HG02588 (cell line): ENCODE results near the gene CCL20.
"Not testable (repeated sequence)": the region's sequence is repeated elsewhere in the genome, so short reads cannot be mapped to it uniquely, and the experiment has no call there.

Experiments
- ATAC-seq: cut with Tn5 transposase; IDR thresholded peaks from one replicate; pipeline ENCODE4 v1.9.1; 2021; ENCODE audit warnings: mild to moderate bottlenecking, moderate library complexity; ENCODE audit not compliant: unreplicated experiment

CCL20 gene

DNA sequence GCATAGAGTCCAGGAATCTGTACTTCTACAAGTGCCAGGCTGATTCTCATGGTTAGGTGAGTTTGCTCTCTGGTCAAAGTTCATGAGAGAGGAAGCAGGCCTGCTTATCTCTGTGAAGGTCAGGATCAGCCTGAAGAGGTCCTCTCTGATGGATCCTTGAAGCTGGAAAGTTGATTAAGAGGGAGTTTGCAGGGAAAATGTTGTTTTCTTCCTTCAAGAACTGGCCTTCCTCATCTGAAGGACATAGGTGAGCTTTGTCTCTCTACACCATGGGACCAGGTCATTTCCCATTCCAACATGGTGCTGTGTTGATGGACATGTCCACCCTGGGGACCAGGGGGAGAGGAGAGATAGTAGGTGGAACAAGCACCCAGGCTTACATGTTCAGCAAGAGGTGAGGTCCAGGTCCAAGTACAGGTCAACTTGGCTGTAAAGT is 14.9 kb downstream of the CCL20 start:
- no peak for ATAC-seq

DNA sequence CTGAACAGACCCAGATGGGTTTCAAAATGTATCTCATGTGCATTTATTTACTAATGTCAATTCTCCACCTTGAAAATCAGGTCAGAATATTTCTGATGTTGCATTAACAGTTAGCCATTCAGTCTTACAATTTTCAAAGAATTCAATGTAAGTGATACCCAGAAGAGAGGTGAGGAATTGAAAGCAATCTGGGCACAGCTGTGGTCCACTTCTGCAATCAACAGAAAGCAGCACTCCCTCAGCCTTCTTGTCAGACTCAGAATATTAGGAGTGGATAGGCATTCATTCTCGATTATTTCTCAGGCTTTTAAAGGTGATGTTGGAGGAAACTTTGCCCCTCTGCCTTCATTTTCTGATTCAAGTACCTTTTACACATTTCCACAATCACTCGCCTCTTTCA is 15.7 kb downstream of the CCL20 start:
- ATAC-seq = no peak

DNA sequence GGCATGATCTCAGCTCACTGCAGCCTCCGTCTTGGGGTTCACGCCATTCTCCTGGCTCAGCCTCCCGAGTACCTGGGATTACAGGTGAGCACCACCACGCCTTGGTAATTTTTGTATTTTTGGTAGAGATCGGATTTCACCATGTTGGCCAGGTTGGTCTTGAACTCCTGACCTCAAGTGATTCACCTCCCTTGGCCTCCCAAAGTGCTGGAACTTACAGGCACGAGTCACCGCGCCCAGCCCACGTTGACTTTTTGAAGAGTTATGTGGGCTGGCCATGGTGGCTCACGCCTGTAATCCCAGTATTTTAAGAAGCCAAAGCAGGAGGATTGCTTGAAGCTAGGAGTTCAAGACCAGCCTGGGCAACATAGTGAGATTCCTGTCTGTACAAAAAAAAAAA is 20.8 kb downstream of the CCL20 start:
- no peak for ATAC-seq

DNA sequence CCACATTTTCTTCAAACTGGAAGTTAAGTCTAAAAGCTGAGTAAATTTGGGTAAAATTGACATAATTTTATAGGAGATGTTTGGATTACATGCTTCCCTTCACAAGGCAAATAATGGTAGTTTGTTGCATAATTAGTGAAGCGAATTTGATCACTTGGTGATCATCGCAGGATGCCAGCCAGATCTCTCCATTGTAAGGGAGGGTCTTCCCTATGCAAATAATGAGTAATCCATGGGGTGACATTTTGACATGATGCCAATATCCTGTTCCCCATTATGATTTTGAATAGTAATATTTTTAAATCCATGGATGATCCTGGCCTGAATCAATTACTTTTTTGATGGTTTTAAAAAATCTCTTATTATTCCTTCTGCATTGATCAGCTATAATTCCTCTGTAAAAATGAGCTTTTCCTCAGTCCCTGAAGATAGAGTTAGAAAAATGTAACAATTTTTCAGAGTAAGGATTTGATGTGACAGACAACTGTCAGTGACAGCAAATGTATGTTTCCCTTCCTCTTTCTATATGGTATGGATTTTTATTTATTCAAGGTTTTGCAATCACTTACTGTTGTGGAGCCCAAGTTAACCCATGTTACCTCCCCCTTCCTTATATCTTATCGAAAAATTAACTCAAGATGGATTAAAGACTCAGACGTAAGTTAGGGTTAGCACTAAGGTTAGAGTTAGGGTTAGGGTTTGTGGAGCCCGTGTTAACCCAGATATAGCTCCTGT is 21.4 kb downstream of the CCL20 start:
- ATAC-seq = no peak

DNA sequence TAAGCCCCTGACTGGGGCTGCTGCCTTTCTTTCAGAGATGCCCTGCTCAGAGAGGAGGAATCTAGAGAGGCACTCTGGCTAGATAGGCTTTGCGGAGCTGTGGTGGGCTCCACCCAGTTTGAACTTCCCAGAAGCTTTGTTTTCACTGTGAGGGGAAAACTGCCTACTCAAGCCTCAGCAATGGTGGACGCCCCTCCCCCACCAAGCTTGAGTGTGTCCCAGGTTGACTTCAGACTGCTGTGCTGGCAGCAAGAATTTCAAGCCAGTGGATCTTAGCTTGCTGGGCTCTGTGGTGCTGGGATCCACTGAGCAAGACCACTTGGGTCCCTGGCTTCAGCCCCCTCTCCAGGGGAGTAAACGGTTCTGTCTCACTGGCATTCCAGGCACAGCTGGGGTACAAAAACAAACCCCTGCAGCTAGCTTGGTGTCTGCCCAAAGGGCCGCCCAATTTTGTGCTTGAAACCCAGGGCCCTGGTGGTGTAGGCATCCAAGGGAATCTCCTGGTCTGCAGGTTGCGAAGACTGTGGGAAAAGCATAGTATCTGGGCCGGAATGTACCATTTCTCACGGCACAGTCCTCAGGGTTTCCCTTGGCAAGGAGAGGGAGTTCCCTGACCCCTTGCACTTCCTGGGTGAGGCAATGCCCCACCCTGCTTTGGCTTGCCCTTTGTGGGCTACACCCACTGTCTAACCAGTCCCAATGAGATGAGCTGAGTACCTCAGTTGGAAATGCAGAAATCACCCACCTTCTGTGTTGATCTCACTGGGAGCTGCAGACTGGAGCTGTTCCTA is 25.9 kb downstream of the CCL20 start:
- ATAC-seq = not testable (repeated sequence)

DNA sequence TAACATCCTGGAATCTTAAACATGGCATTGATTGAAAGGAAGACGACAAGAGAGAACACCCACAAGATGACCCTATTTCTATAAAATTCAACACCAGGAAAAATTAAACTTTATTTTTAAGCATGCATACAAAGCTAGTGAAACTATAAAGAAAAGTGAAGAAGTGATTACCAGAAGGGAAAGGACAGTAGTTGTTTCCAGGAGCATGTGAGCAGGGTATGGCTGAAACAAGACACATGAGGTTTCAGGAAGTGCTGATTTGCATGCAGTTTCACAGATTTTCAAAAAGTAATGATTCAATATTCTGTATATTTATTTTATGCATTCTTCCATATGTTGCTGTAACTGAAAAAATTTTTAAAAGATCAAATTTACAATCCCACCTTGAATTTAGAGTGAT is 33.2 kb downstream of the CCL20 start:
- no peak for ATAC-seq

DNA sequence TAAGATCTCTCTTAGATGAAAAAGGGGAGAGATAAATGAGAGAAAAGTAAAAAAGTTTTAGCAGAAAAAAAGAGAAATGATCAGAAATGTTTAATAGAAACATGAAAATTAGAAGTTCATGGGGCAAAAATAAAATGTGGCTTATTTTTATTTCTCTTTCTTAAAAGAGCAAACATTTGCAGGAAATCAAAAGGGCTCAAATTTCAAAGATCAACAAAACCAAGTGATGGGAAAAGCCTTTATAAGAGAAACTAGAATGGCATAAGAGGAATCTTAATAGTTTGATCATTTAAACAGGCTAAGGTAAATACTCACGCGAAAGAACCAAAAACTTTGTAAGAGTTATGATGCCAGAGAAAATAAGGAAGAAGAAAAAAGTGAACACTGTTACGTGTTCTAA is 34.5 kb downstream of the CCL20 start:
- no peak for ATAC-seq

DNA sequence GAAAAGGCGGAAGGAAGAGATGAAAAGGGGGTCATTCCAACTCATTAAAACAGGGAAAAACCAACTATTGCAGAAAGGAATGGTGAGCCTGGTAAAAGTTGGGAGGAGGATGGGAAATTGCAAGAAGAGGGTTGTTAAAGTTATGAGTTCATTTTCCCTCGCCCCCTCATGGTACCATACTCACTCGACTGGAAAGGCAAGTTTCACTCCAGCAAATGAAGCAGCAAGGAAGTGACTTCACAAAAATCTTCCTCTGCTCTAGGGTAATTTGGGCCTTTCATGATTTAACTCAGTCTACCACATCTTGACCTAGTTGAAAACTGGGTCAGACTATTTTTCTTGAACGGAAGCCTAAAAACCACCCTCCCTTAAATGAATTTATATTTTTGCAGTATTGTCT is 34.9 kb downstream of the CCL20 start:
- no peak for ATAC-seq

DNA sequence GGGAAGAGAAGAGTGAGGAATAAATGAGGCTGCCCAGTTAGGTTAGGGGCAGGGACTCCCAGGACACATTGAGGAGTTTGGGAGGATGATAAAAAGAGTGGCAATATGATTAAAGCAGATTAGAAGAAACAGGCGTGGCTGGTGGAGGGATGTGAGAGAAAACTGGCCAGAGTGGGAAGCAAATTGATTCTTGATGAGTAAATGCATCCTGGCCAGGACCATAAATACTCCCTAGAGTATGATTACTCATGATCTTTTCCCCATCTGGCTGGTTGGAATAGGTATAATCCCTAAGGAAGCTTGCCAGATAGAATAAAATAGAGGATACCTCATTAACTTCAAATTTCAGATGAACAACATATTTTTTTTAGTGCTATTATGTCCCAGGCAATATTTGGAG is 36.3 kb downstream of the CCL20 start:
- ATAC-seq = no peak

DNA sequence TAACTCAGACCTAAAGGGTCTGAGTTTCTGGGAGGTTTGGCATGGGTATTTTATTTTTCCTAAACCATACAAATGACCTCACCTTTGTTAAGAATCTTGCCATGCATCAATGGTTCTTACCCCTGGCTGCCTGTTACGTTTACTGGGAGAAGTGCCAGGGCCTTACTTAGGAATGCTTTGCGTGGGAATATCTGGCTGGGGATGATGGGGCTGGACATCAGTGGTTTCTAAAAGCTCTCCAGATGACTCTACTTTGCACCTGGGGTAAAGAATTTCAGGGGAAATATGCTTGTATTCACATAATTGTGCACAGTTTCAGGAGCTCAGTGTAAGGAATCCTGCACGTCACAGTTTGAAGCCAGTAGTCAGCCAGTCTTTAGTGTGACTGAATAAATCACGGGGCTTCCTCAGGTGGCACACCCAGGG is 39.6 kb downstream of the CCL20 start:
- no peak for ATAC-seq

DNA sequence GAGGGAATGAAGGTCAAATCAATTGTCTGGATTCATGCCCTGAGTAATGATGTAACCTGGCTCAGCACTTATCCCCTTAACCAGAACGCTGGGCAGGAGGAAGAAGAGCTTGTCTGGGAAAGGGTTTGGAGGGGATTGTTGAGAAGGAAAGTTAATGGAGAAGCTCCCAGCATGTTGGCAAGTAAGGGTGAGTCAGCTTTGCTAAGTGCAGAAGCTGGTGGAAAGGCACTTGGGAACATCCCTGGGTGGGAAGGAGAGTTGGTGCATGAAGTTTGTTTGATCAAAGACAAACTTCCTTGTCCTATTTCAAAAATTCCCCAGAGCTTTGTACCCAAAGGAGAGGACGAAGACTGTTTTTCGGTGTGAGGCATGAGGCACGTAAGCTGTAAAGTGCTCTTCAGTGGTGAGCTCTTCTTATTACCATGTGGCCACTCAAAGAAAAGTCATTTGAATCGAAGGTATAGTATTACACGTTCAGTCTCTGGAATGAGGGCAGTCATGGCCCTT is 40.2 kb downstream of the CCL20 start:
- ATAC-seq = no peak

DNA sequence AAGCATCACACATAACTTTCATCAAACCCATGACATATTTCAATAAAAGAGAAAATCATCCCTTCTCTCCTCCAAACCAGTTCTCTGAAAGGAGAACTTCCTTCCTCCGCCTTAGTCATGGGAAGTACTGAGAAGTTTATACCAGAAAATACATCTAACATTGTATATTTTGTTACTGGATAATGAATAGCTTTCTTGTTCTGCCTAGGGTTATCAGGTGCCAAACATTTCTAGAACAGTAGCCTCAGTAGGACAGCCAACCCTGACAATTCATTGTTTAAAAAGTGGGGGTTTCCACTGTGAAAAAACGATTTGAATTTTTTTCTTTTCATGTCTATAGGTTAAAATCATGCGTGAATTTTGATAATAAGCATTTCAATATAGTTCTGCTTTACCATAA is 41.8 kb downstream of the CCL20 start:
- no peak for ATAC-seq

DNA sequence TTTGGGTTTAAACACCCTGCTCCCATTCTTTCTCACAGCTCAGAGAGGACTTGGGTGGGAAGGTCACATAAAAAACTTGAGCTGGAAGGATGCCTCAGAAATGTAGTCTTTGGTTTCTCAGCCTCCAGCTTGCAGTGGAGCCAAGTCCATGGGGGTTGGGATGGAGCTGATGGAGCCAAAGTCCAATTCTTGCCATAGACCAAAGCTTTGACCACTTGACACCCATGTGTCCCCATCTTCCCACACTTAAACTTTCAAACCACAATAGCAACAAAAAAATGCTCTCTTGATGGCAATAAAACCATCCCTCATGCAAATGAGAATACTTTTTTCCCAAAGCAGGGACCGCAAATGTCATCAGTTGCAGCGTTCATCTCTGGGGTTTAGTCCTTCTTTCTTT is 43.1 kb downstream of the CCL20 start:
- no peak for ATAC-seq

DNA sequence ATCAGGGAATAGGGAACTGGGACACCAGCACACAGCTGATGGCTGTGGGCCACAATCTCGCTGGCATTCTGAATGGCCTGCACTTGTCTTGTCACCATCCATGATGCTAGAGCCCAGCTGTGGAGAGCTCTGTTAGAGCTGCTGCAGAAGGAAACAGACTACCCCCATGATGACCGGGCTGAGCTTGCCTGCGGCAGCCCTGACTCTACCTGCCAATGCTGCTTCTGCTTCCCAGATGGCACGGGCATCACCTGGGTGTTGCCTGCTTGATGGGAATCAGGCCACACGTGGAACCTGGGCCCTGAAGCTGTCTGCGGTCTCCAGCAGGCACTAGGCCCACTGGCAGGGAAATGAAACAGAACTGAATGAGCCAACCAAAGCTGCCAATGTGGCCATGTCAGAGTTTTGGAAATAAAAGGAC is 46.6 kb downstream of the CCL20 start:
- no peak for ATAC-seq

DNA sequence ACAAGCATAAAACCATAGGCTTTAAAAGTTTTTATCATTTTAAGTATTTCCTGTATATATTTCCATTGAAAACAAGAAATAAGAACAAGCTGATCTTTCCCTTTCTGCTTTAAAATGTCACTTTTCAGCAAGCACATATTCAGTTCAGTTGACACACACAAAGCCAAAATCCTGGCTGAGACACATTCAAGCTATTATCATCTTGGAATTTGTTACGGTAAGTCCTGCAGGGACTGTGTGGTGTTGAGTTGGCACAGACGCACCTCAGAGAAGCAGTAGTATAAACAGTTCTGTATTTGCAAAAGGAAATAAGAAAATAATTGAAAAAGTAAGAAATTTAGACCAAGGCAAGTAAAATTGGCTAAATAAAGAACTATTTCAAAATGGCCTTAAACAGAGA is 47.4 kb downstream of the CCL20 start:
- ATAC-seq = no peak

DNA sequence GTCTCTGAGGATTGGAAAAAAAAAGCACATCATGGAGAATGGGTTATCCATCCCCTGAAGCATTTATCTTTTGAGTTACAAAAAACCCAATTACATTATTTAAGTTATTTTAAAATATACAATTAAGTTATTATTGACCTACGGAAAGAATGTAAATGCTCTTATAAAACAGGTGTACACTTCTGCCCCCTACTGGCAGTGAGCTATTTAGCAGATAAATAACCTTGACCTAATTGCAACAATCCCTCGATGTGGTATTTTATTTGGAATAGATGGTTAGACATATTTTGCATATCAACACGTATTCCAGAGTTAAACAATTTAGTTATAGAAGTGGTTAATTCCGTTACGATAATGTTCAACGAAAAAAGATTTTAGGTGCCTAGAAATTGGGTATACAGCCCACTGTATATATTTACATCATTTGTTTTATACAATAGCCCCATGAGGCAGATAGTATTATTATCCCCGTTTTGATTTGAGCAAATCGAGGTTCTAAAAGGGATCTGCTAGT is 48.6 kb downstream of the CCL20 start:
- ATAC-seq = no peak

DNA sequence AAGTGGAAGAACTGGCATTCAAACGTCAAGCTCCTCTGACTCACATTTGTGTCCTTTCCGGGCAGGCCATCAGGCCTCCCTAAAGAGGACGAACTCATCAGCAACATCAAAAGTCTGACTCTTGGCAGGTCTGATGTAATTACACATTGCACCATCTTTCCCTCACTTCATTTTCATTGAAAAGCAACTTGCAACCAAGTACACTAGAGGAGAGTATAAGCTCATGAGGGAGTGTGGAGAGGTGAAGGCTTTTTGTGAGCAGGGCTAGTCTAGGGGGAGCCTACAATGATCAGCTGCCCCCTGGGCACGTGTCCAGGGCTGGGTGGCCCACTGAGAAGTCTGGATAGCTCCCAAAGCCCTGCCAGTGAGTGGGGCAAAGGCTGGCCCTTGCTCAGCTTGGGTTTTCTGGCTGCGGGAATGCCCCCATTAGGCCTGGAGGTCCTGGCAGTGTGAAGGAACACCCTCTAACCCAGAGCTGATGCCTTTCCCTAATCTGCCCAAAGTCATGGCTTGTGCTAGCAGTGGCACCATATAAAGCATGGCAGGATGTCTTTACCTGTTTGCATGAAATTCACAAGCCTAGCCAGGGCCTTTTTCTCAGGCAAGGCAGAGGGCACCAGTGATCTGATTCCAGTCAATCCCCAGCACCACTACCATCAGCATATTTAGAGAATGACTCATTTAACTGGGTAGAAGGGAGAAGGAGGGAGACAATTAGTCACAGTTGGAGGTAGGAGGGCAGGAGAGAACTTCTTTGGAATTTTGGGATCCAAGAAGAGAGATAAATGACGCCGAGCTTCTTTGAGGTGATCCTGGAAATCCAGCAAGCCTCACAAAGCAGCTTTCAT is 49.3 kb downstream of the CCL20 start:
- no peak for ATAC-seq

DNA sequence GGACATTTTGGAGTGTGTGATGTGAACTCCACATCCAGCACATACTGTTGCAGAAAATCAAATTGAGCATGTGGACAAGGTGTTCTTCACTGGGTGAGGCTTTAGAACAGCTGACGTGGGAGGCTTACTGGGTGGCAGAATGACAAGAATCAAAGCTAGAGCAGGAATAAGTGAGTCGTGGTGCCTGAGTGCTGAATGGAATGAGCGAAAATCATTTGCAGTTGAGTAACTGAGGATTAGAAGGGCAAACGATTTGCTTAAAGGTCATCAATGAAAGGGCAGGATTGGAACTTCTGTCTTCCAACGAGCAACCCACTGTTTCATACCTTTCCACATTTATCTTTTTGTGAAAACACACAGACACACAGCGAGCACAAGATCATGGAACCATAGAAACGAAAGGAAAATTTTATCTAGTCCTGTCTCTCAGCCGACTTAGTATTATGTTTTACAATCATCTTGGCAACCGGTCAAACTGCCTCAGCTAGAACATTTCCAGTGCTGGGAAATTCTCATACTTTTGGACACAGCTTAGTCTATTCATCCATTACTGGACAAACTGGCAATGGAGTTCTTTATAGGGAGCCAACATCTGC is 50.6 kb downstream of the CCL20 start:
- no peak for ATAC-seq

DNA sequence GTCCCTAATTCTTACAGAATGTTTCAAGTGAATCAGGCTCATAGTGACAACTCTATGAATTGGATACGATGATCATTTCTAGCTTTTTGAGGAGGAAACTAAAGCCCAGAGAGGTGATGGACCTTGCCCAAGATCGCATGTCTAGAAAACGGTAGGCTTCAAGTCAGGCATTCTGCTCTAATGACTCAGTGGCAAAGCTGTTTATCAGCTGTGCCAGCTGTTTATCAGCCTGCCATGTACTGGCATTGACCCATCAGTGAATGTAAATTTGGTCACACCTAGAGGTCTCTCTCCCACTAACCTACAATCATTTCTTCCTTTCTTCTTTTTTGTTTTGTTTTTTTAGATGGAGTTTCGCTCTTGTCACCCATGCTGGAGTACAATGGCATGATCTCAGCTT is 51.6 kb downstream of the CCL20 start:
- no peak for ATAC-seq
